Ascending aorta (tissue), 2 donors: Measurements from ENCODE around the gene FASLG. TPM values are rescaled to one million over a fixed set of nuclear protein-coding genes. Genes with fewer than 3 reads are reported as not detected.

Experiments
- DNase-seq, 2 donors: peaks; one replicate each; pipeline ENCODE4 v3.0.0-alpha.2; 2019; ENCODE audit warnings: low spot score in 2 of 2
- H3K27ac ChIP-seq, 2 donors: fragments of 200-600 bp; sonication (generic); one replicate each; pipeline ENCODE4 v1.5.1; 2016 to 2017; ENCODE audit warnings: mild to moderate bottlenecking in 1 of 2
- H3K27me3 ChIP-seq: fragments of 200-600 bp; sonication (generic); one replicate; pipeline ENCODE4 v1.5.1; 2017
- H3K36me3 ChIP-seq, 2 donors: fragments of 200-600 bp; sonication (generic); one replicate each; pipeline ENCODE4 v1.5.1; 2016
- H3K4me1 ChIP-seq, 2 donors: fragments of 200-600 bp; sonication (generic); one replicate each; pipeline ENCODE4 v1.5.1; 2016 to 2017; ENCODE audit warnings: mild to moderate bottlenecking in 1 of 2
- H3K4me3 ChIP-seq, 2 donors: fragments of 200-600 bp; sonication (generic); one replicate each; pipeline ENCODE4 v1.5.1; 2016 to 2017; ENCODE audit warnings: mild to moderate bottlenecking in 1 of 2
- H3K9me3 ChIP-seq, 2 donors: fragments of 200-600 bp; sonication (generic); one replicate each; pipeline ENCODE4 v1.5.1; 2016
- intact Hi-C: fragments of 100-400 bp; cut with DNase I; formaldehyde crosslinking; loops from one replicate; pipeline ENCODE4 v1.15.1; 2023
- total RNA-seq: library from RNA; depleted of rRNA; stranded (reverse); fragments of >200 nt; gene quantifications from one replicate; pipeline ENCODE4 v1.1.0, GENCODE V29; 2016
- TF ChIP-seq, protein P1 (sequence below), 3 experiments: fragments of 200-600 bp in 2 of 3; fragments of 450-650 bp in 1 of 3; sonication (generic) in 2 of 3; IDR thresholded peaks; one replicate each; pipeline ENCODE4 v1.5.1; 2016 to 2019; ENCODE audit warnings: antibody characterized with exemption in 3 of 3, mild to moderate bottlenecking in 1 of 3, moderate library complexity in 1 of 3

Gene FASLG, protein sequence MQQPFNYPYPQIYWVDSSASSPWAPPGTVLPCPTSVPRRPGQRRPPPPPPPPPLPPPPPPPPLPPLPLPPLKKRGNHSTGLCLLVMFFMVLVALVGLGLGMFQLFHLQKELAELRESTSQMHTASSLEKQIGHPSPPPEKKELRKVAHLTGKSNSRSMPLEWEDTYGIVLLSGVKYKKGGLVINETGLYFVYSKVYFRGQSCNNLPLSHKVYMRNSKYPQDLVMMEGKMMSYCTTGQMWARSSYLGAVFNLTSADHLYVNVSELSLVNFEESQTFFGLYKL
- not detected for total RNA-seq

DNA sequence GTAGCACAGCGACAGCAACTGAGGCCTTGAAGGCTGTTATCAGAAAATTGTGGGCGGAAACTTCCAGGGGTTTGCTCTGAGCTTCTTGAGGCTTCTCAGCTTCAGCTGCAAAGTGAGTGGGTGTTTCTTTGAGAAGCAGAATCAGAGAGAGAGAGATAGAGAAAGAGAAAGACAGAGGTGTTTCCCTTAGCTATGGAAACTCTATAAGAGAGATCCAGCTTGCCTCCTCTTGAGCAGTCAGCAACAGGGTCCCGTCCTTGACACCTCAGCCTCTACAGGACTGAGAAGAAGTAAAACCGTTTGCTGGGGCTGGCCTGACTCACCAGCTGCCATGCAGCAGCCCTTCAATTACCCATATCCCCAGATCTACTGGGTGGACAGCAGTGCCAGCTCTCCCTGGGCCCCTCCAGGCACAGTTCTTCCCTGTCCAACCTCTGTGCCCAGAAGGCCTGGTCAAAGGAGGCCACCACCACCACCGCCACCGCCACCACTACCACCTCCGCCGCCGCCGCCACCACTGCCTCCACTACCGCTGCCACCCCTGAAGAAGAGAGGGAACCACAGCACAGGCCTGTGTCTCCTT is at the start of gene FASLG:
Gene FASLG, plus strand, starts transcription at position 233 of the 583 bp plus-strand sequence. Its CDS starts 99 bp downstream, at position 332.
- H3K4me1 ChIP-seq, result no peaks in the 10 kb centered on the region
- H3K27ac ChIP-seq, result no peak within 1 kb of the TSS
- no peak within 1 kb of the TSS for H3K4me3 ChIP-seq
- H3K9me3 ChIP-seq, result no peaks in the 10 kb centered on the region
- H3K27me3 ChIP-seq, result no peaks in the 10 kb centered on the region
- intact Hi-C loops, result no loop called here
- TF ChIP-seq, protein P1, sequence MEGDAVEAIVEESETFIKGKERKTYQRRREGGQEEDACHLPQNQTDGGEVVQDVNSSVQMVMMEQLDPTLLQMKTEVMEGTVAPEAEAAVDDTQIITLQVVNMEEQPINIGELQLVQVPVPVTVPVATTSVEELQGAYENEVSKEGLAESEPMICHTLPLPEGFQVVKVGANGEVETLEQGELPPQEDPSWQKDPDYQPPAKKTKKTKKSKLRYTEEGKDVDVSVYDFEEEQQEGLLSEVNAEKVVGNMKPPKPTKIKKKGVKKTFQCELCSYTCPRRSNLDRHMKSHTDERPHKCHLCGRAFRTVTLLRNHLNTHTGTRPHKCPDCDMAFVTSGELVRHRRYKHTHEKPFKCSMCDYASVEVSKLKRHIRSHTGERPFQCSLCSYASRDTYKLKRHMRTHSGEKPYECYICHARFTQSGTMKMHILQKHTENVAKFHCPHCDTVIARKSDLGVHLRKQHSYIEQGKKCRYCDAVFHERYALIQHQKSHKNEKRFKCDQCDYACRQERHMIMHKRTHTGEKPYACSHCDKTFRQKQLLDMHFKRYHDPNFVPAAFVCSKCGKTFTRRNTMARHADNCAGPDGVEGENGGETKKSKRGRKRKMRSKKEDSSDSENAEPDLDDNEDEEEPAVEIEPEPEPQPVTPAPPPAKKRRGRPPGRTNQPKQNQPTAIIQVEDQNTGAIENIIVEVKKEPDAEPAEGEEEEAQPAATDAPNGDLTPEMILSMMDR (IDR thresholded peaks at IDR 0.05), result no peak
- H3K36me3 ChIP-seq, result no peaks in the 10 kb centered on the region
- DNase-seq, result no peak

GRCh38 chr1:172609528-172609927 is 49.4 kb upstream of the FASLG start:
- no peak for DNase-seq
- H3K27ac ChIP-seq, result no peak overlapping the region
- H3K27me3 ChIP-seq, result no peaks in the 10 kb centered on the region
- no peaks in the 10 kb centered on the region for H3K9me3 ChIP-seq
- TF ChIP-seq, protein P1 (IDR thresholded peaks at IDR 0.05), result no peak
- intact Hi-C loops, result no loop called here
- no peak overlapping the region for H3K4me3 ChIP-seq
- no peaks in the 10 kb centered on the region for H3K4me1 ChIP-seq
- peaks cover 14 to 25% of the 10 kb centered on the region in 2 donors for H3K36me3 ChIP-seq

DNA sequence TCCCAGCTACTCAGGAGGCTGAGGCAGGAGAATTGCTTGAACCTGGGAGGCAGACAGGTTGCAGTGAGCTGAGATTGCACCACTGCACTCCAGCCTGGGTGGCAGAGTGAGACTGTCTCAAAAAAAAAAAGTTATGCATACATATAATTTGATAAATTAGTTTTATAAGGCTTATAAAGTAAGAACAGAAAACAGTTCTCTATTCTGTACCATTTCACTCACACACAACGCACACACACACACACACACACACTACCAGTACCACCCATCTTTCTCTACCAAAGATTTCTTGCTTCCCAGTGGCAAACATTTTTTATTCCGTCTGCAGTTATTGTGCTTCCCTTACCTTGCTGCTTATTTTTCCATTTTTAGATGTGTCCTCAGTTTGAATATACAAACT is 46.4 kb upstream of the FASLG start:
- no peak for DNase-seq
- H3K27ac ChIP-seq, result no peak overlapping the region
- H3K4me3 ChIP-seq, result no peak overlapping the region
- TF ChIP-seq, protein P1 (IDR thresholded peaks at IDR 0.05), result no peak
- H3K9me3 ChIP-seq, result no peaks in the 10 kb centered on the region
- no peaks in the 10 kb centered on the region for H3K4me1 ChIP-seq
- peaks cover 14 to 20% of the 10 kb centered on the region in 2 donors for H3K36me3 ChIP-seq
- intact Hi-C loops, result no loop called here
- H3K27me3 ChIP-seq, result no peaks in the 10 kb centered on the region

GRCh38 chr1:172613294-172613693 is 45.6 kb upstream of the FASLG start:
- no peak overlapping the region for H3K4me3 ChIP-seq
- no peaks in the 10 kb centered on the region for H3K4me1 ChIP-seq
- intact Hi-C loops, result no loop called here
- H3K27me3 ChIP-seq, result no peaks in the 10 kb centered on the region
- no peaks in the 10 kb centered on the region for H3K9me3 ChIP-seq
- TF ChIP-seq, protein P1 (IDR thresholded peaks at IDR 0.05), result no peak
- DNase-seq, result no peak
- peaks cover 14 to 20% of the 10 kb centered on the region in 2 donors for H3K36me3 ChIP-seq
- H3K27ac ChIP-seq, result no peak overlapping the region

- no peak overlapping the region for H3K4me3 ChIP-seq
- H3K27me3 ChIP-seq, result no peaks in the 10 kb centered on the region
- TF ChIP-seq, protein P1 (IDR thresholded peaks at IDR 0.05), result no peak
- DNase-seq, result no peak
- H3K36me3 ChIP-seq, result no peaks in the 10 kb centered on the region
- peaks cover 0 to 15% of the 10 kb centered on the region in 2 donors for H3K9me3 ChIP-seq
- no peaks in the 10 kb centered on the region for H3K4me1 ChIP-seq
- intact Hi-C loops, result no loop called here
- no peak overlapping the region for H3K27ac ChIP-seq
Measured at GRCh38 chr1:172616195-172616594, 42.7 kb upstream of the FASLG start.
